ENCODE results near the gene HBZ. TPM values are rescaled to one million over a fixed set of nuclear protein-coding genes. Genes with fewer than 3 reads are reported as not detected.
A peak's percentile ranks its signal among the peaks of the same experiment; 100 is the strongest.
"Not testable (repeated sequence)": the region's sequence is repeated elsewhere in the genome, so short reads cannot be mapped to it uniquely, and the experiment has no call there.

The HBZ gene
- total RNA-seq, 1 donor from 2014 or later = not detected

- peaks cover 27% of the 10 kb centered on the region for H3K36me3 Mint-ChIP-seq (ENCODE audit: low read depth)
- no peaks in the 10 kb centered on the region for H3K27me3 Mint-ChIP-seq (ENCODE audit: low read depth)
- DNase-seq (ENCODE audit: low spot score) = no peak
- no peaks in the 10 kb centered on the region for H3K4me1 Mint-ChIP-seq (ENCODE audit: low read depth)
- H3K27ac Mint-ChIP-seq = no peak overlapping the region
- H3K9me3 Mint-ChIP-seq = no peaks in the 10 kb centered on the region
- H3K4me3 Mint-ChIP-seq (ENCODE audit: low read depth) = no peak overlapping the region
- intact Hi-C loops (cut with micrococcal nuclease) = loop anchor here (5.0 kb wide), 1 partner anchor 242 kb away; no protein-coding TSS in a partner anchor
These were observed 32.5 kb upstream of the HBZ start for GRCh38 chr16:119835-120491.

DNA sequence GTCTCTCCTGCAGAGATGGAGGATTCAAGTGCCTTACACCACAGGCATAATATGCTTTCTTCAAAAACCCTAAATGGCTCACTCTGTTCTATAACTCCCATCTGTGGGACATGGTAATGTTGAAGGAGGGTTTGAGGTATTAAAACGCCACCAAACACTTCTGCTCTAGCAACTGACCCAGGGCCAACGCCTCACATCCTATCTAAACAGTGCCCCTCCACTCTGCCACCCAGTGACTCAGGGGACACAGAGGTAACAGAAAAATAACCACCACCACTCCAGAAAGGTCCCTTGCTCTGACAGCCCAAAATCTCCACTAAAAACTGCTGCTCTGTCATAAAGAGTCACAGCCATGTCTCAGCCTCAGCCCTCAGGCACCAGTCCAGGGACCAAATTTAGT lies 31.7 kb upstream of the HBZ start:
- no peak for DNase-seq (ENCODE audit: low spot score)
- Mint-ChIP-seq H3K9me3 (no peaks in the 10 kb centered on the region), H3K4me3 (ENCODE audit: low read depth) (no peak overlapping the region), H3K4me1 (ENCODE audit: low read depth) (no peaks in the 10 kb centered on the region), H3K36me3 (ENCODE audit: low read depth) (peaks cover 27% of the 10 kb centered on the region), H3K27me3 (ENCODE audit: low read depth) (no peaks in the 10 kb centered on the region), H3K27ac (no peak overlapping the region)
- intact Hi-C loops (cut with micrococcal nuclease) = no loop called here

DNA sequence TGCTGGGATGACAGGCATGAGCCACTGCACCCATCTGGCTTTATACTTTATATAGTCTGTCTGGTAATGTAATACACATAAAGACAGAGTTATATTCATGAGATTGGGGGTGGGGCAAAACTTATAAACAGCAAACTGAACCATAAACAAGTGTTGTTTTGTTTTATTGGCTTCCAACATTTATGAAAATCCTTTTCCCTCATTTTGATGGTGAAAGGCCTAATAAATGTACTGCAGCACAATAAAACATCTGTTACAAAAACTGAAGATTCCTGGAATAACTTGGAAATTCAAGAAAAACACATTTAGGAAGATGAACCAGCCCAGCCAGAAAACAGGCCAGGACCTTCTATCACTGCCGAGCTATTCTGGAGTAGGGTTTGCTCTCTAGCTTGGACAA lies 30.1 kb upstream of the HBZ start:
- Mint-ChIP-seq H3K4me3 (ENCODE audit: low read depth) (no peak overlapping the region), H3K4me1 (ENCODE audit: low read depth) (no peaks in the 10 kb centered on the region), H3K27ac (no peak overlapping the region), H3K9me3 (no peaks in the 10 kb centered on the region), H3K36me3 (ENCODE audit: low read depth) (peaks cover 17% of the 10 kb centered on the region), H3K27me3 (ENCODE audit: low read depth) (no peaks in the 10 kb centered on the region)
- no peak for DNase-seq (ENCODE audit: low spot score)
- intact Hi-C loops (cut with micrococcal nuclease) = no loop called here

DNA sequence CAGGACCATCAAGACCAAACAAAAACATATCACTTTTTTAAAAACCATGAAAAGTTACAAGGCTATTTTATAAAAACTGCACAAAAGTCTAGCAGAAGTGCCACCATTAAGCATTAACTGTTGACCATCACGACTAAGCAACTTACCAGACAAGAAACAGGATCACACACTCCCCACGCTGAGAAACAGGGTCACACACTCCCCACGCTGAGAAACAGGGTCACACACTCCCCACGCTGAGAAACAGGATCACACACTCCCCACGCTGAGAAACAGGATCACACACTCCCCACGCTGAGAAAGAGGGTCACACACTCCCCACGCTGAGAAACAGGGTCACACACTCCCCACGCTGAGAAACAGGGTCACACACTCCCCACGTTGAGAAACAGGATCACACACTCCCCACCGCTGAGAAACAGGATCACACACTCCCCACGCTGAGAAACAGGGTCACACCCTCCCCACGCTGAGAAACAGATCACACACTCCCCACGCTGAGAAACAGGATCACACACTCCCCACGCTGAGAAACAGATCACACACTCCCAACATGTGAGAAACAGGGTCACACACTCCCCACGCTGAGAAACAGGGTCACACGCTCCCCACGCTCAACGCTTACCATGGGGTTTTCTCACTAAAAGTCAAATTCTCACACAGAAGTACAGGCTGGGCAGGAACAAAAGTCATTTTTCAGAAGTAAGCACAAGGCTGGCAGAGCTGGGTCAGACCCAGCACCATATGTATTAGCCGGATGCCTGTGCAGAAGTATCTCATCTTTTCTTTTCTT lies 28.7 kb upstream of the HBZ start:
- H3K27me3 Mint-ChIP-seq (ENCODE audit: low read depth); DNase-seq (ENCODE audit: low spot score); H3K9me3 Mint-ChIP-seq; H3K27ac Mint-ChIP-seq; H3K4me3 Mint-ChIP-seq (ENCODE audit: low read depth); intact Hi-C loops (cut with micrococcal nuclease); H3K4me1 Mint-ChIP-seq (ENCODE audit: low read depth): not testable (repeated sequence)
- H3K36me3 Mint-ChIP-seq (ENCODE audit: low read depth) = peaks cover 12% of the 10 kb centered on the region

GRCh38 chr16:125011-125410 lies 27.4 kb upstream of the HBZ start:
- no peak overlapping the region for H3K27ac Mint-ChIP-seq
- H3K4me3 Mint-ChIP-seq (ENCODE audit: low read depth) = no peak overlapping the region
- DNase-seq (ENCODE audit: low spot score) = no peak
- intact Hi-C loops (cut with micrococcal nuclease) = no loop called here
- H3K4me1 Mint-ChIP-seq (ENCODE audit: low read depth) = peaks cover 11% of the 10 kb centered on the region
- H3K27me3 Mint-ChIP-seq (ENCODE audit: low read depth) = no peaks in the 10 kb centered on the region
- H3K36me3 Mint-ChIP-seq (ENCODE audit: low read depth) = peaks cover 12% of the 10 kb centered on the region
- H3K9me3 Mint-ChIP-seq = no peaks in the 10 kb centered on the region

- no peak overlapping the region for H3K27ac Mint-ChIP-seq
- intact Hi-C loops (cut with micrococcal nuclease) = no loop called here
- no peaks in the 10 kb centered on the region for H3K9me3 Mint-ChIP-seq
These were observed 23.4 kb upstream of the HBZ start for GRCh38 chr16:129075-129474.

GRCh38 chr16:130533-131173 lies 21.8 kb upstream of the HBZ start:
- Mint-ChIP-seq H3K4me3 (ENCODE audit: low read depth) (no peak overlapping the region), H3K27me3 (ENCODE audit: low read depth) (no peaks in the 10 kb centered on the region), H3K4me1 (ENCODE audit: low read depth) (peaks cover 18% of the 10 kb centered on the region), H3K27ac (no peak overlapping the region), H3K9me3 (no peaks in the 10 kb centered on the region), H3K36me3 (ENCODE audit: low read depth) (peaks cover 5% of the 10 kb centered on the region)
- no peak for DNase-seq (ENCODE audit: low spot score)
- intact Hi-C loops (cut with micrococcal nuclease) = no loop called here

More at GRCh38 chr16:129075-129474, 23.4 kb upstream of the HBZ start:
- H3K27me3 Mint-ChIP-seq (ENCODE audit: low read depth) = no peaks in the 10 kb centered on the region
- H3K4me1 Mint-ChIP-seq (ENCODE audit: low read depth) = peaks cover 17% of the 10 kb centered on the region
- peaks cover 6% of the 10 kb centered on the region for H3K36me3 Mint-ChIP-seq (ENCODE audit: low read depth)
- no peak for DNase-seq (ENCODE audit: low spot score)
- no peak overlapping the region for H3K4me3 Mint-ChIP-seq (ENCODE audit: low read depth)

- intact Hi-C loops (cut with micrococcal nuclease) = no loop called here
- peaks cover 9% of the 10 kb centered on the region for H3K36me3 Mint-ChIP-seq (ENCODE audit: low read depth)
- no peaks in the 10 kb centered on the region for H3K27me3 Mint-ChIP-seq (ENCODE audit: low read depth)
- H3K4me3 Mint-ChIP-seq (ENCODE audit: low read depth) = no peak overlapping the region
- peaks cover 24% of the 10 kb centered on the region for H3K4me1 Mint-ChIP-seq (ENCODE audit: low read depth)
- DNase-seq (ENCODE audit: low spot score) = no peak
- H3K27ac Mint-ChIP-seq = peak overlapping the region; percentile 2
- no peaks in the 10 kb centered on the region for H3K9me3 Mint-ChIP-seq
These were observed 20.3 kb upstream of the HBZ start for GRCh38 chr16:132120-132519.

DNA sequence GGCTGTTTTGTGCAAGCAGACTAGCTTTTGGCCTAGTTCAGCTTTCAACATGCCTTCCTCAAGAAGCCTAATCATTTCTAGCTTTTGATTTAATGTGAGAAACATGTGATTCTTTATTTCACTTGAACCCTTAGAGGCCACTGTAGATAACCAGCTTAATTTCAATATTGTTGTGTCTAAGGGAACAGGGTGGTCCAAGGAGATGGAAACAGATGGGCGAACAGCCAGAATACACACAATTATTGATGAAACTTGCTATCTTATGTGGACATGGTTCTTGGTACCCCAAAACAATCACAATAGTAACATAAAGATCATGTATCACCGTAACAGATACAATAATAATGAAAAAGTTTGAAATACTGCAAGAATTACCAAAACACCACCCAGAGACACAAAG lies 18.7 kb upstream of the HBZ start:
- H3K4me1 Mint-ChIP-seq (ENCODE audit: low read depth) = peaks cover 24% of the 10 kb centered on the region
- H3K27ac Mint-ChIP-seq = no peak overlapping the region
- intact Hi-C loops (cut with micrococcal nuclease) = no loop called here

DNA sequence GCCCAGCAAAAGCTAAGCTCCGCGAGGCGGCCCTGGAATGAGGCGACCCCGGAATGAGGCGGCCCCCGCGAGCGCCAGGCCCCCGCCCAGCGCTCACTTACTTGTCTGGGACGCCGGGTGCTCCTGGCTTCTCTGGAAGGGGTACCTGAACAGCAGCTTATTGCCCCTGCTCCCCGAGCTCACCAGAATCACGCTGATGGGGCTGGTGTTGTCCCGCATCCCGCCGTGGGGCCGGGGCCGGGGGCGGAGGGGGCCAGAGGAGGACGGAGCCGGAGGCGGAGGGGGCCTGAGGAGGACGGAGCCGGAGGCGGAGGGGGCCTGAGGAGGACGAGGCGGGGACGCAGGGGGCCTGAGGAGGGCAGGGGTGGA lies 14.4 kb upstream of the HBZ start:
- H3K27ac Mint-ChIP-seq = peak overlapping the region; percentile 71
- intact Hi-C loops (cut with micrococcal nuclease) = no loop called here
- H3K4me1 Mint-ChIP-seq (ENCODE audit: low read depth) = peaks cover 11% of the 10 kb centered on the region
- no peaks in the 10 kb centered on the region for H3K27me3 Mint-ChIP-seq (ENCODE audit: low read depth)
- peak overlapping the region; percentile 83 for H3K4me3 Mint-ChIP-seq (ENCODE audit: low read depth)
- H3K36me3 Mint-ChIP-seq (ENCODE audit: low read depth) = peaks cover 9% of the 10 kb centered on the region
- peak; percentile 12 for DNase-seq (ENCODE audit: low spot score)
- H3K9me3 Mint-ChIP-seq = no peaks in the 10 kb centered on the region

More for the DNA sequence above, 18.7 kb upstream of the HBZ start:
- Mint-ChIP-seq H3K27me3 (ENCODE audit: low read depth) (no peaks in the 10 kb centered on the region), H3K36me3 (ENCODE audit: low read depth) (peaks cover 9% of the 10 kb centered on the region), H3K9me3 (no peaks in the 10 kb centered on the region), H3K4me3 (ENCODE audit: low read depth) (no peak overlapping the region)
- DNase-seq (ENCODE audit: low spot score) = no peak

GRCh38 chr16:140175-140857 lies 12.1 kb upstream of the HBZ start:
- Mint-ChIP-seq H3K27ac (no peak overlapping the region), H3K27me3 (ENCODE audit: low read depth) (no peaks in the 10 kb centered on the region), H3K4me3 (ENCODE audit: low read depth) (peak overlapping the region; percentile 64), H3K36me3 (ENCODE audit: low read depth) (peaks cover 6% of the 10 kb centered on the region), H3K9me3 (no peaks in the 10 kb centered on the region), H3K4me1 (ENCODE audit: low read depth) (peaks cover 7% of the 10 kb centered on the region)
- intact Hi-C loops (cut with micrococcal nuclease) = no loop called here
- DNase-seq (ENCODE audit: low spot score) = no peak

DNA sequence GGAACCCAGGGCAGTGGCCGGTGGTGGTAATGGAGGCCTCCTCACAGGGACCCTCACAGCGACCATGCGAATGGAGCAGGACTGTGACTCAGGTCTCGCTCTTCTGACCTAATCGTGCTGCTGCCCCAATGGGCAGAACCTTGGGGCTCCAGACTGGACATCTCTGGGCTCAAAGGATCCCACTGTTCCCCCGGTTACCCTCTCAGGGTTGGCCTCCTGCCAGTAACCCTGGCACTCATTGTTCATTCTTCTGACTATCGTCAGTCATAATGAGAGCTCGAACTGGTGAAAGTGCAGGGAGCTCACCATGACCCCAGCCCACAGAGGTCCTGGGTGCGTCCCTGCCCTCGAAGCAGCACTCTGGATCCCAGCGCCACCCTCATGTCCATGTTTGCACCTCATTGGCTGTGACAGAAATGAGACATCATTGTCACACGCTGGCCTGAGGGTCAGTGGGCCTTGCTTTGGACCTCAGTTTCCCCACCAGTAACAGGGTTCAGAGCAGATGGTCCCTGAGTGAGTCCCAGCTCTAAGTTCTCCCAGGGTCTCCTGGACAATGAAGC lies 10.0 kb upstream of the HBZ start:
- Mint-ChIP-seq H3K36me3 (ENCODE audit: low read depth) (no peaks in the 10 kb centered on the region), H3K9me3 (no peaks in the 10 kb centered on the region), H3K27ac (no peak overlapping the region), H3K4me3 (ENCODE audit: low read depth) (no peak overlapping the region), H3K4me1 (ENCODE audit: low read depth) (no peaks in the 10 kb centered on the region), H3K27me3 (ENCODE audit: low read depth) (no peaks in the 10 kb centered on the region)
- no peak for DNase-seq (ENCODE audit: low spot score)
- intact Hi-C loops (cut with micrococcal nuclease) = no loop called here
